Activated CD8-positive, alpha-beta memory T cell treated with anti-CD3 and anti-CD28 coated beads, Interleukin-2, amount 50 U/mL, for 24 hours (primary cell): ENCODE results near the gene BMP15.

Experiments used
- DNase-seq: peaks from one replicate; pipeline ENCODE4 v3.0.0-alpha.2; 2020; ENCODE audit errors: extremely low read depth

The BMP15 gene

DNA sequence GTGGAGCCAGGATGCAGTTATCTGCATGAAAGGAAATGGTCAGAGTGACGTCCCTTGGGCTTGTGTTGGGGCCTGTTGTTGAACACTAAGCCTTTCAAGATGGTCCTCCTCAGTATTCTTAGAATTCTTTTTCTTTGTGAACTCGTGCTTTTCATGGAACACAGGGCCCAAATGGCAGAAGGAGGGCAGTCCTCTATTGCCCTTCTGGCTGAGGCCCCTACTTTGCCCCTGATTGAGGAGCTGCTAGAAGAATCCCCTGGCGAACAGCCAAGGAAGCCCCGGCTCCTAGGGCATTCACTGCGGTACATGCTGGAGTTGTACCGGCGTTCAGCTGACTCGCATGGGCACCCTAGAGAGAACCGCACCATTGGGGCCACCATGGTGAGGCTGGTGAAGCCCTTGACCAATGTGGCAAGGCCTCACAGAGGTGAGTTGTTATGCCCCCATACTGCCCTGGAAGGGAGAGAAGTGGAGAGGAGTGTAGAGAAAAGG lies at the start of gene BMP15:
BMP15 (plus strand) TSS at position 51 of the 492 bp plus-strand sequence; CDS start at position 100, 49 bp downstream.
- no peak for DNase-seq

DNA sequence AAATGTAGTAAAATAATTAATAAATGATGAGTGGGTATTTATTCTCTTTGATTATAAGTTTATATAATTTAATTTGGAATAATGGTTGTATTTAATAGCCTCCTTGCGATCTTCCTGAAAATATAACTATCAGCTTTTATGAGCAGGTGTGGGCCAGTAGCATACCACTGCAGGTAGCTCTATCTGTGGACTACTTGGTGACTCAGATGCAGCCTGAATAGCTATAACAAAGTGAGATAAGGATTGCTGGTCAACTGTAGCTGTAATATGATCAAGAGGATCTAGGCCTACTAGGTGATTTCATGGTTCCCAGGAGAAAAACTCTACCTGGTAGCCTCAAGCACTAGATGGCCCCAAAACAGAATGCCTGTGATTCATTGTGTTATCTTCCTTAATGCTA lies 47.1 kb upstream of the BMP15 start:
- DNase-seq, result no peak

DNA sequence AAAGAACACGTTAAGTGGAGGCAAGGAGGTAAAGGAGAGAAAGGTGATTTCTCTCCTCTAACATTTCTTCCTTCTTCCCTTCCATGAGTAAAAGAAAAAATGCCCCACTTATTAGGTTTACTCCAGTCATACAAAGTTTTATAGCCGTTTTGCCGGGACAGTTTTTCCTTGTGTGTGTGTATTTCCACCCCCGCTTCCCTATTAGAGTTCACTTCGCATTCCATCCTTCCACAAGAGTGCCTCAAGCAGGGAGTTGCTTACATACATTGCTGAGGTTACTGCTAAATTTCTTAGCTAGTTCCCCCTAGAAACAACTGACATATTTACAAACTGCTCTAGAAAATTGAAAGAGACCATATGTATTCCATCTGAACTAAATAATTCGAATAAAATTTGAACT lies 45.2 kb upstream of the BMP15 start:
- DNase-seq, result no peak

GRCh38 chrX:50871922-50872453 lies 38.5 kb upstream of the BMP15 start:
- no peak for DNase-seq

DNA sequence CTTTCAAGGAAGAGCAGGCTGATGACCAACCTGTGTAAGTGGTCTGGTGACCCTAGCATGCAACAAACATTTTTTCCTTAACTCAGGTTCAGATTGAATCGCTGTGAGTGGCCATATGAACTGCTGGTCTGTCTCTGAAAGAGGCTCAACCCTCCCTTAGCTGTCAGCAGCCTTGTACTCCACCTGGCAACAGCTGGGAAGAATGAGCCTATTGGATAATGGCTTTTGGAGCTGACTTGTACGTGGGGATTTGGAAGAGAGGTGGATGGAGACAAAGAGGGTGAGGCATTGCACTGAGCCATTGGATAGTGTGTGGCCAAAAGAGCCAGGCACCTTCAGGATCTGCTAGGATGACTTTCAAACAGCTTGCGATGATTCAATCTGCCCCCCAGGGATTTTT lies 35.7 kb upstream of the BMP15 start:
- DNase-seq, result no peak

GRCh38 chrX:50876551-50876950 lies 34.0 kb upstream of the BMP15 start:
- no peak for DNase-seq

GRCh38 chrX:50877310-50877709 lies 33.2 kb upstream of the BMP15 start:
- DNase-seq, result no peak

GRCh38 chrX:50881028-50881427 lies 29.5 kb upstream of the BMP15 start:
- DNase-seq, result no peak

GRCh38 chrX:50888884-50889283 lies 21.7 kb upstream of the BMP15 start:
- no peak for DNase-seq

GRCh38 chrX:50889582-50889981 lies 21.0 kb upstream of the BMP15 start:
- no peak for DNase-seq

GRCh38 chrX:50893047-50893446 lies 17.5 kb upstream of the BMP15 start:
- no peak for DNase-seq

- no peak for DNase-seq
These were observed 17.1 kb upstream of the BMP15 start for GRCh38 chrX:50893466-50893865.

DNA sequence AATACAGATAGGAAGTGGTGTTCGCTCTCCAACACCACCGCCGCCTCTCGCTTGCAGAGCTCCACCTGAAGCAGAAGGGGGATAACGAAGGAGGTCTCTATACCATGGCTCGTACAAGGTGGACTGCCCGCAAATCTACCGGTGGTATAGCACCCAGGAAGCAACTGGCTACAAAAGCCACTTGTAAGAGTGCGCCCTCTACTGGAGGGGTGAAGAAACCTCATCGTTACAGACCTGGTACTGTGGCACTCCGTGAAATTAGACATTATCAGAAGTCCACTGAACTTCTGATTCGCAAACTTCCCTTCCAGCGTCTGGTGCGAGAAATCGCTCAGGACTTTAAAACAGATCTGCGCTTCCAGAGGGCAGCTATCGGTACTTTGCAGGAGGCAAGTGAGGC lies 5.2 kb upstream of the BMP15 start:
- DNase-seq, result no peak

GRCh38 chrX:50913520-50913919 lies 3.0 kb downstream of the BMP15 start:
- no peak for DNase-seq

DNA sequence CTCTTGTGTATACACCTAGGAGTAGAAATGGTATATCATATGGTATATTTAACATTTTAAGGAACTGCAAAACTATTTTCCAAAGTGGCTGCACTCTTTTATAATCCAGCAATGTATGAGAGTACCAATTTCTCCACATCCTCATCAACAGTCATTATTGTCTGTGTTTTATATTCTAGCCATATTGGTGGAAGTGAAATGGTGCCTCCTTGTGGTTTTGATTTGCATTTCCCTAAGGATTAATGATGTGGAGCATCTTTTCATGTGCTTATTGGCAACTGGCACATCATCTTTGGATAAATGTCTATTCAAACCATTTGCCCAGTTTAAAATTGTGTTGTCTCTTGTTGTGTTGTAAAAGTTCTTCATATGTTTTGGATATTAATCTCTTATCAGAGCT lies 9.6 kb downstream of the BMP15 start:
- no peak for DNase-seq

DNA sequence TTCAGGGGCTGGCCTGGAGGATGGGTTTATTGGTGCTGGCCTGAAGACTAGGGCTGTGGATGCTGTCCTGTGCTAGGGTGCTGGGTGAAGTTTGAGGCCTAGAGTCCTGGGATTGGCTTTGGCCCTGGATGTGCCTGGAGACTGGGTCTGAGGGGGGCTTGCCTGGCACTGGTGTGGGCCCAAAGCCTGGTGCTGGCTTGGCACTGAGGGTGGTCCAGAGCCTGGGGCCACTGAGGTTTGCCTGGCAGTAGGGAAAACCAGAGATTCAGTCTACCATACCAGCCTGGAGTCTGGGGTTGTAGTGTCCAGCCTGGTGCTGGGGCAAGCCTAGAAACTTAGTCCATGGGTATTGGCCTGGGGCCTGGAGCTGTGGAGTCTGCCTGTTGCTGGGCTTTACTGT lies 16.6 kb downstream of the BMP15 start:
- DNase-seq, result no peak

GRCh38 chrX:50941638-50942037 lies 31.1 kb downstream of the BMP15 start:
- DNase-seq, result no peak

GRCh38 chrX:50942471-50942870 lies 31.9 kb downstream of the BMP15 start:
- no peak for DNase-seq

DNA sequence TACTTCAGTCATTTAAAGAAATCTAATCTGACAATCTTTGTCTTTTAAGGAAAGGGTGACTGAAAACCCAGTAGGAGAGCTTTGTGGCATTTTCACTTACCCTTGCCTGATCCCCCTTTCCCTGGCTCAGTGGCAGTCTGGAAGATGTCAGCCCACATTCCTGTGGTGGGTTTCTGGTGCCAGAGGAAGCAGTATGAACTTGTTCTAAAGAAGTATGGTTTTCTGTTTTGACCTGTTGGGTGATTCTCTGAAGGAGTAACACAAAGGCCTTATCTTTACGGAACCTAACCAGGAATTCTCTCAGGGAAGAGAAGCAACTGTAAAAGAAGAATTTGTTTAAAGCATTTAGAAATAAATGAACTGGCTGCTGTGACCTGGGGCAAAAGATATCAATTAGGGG lies 41.9 kb downstream of the BMP15 start:
- no peak for DNase-seq

- no peak for DNase-seq
These were observed 43.3 kb downstream of the BMP15 start for GRCh38 chrX:50953832-50954231.

DNA sequence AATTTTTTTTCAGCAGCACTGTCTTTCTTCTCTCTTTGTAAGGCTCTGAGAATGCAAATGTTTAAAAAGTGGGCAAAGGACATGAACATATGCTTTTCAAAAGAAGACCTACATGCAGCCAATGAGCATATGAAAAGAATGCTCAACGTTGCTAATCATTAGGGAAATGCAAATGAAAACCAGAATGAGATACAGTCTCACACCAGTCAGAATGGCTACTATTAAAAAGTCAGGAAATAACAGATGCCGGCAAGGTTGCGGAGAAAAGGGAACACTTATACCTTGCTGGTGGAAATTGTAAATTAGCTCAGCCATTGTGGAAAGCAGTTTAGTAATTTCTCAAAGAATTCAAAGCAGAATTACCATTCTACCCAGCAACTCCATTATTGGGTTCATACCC lies 51.6 kb downstream of the BMP15 start:
- no peak for DNase-seq

DNA sequence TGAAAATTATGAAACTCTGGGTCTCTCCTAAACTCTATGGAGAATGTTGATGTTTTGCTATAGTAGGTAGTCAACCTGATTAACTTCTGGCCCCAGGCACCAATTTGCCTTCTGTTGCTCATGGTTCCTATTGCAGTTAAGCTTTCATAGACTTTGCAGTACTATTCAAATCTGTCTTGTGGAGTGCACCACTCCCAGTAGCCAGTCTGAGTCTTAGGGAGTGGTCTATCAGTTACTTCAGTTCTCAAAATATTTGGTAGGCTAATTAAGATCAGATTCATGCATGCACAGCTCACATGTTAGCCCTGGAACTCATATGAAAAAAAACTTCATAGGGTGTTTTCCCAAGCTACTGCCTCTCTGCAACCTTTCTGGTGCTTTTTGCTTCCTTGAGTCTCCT lies 53.3 kb downstream of the BMP15 start:
- DNase-seq, result no peak
